Measurements from ENCODE around the gene SMAD5. TPM values are rescaled to one million over a fixed set of nuclear protein-coding genes. Genes with fewer than 3 reads are reported as not detected.

Gene SMAD5
- total RNA-seq, 1 donor from 2014 or later: 40.4 TPM

- no peak for DNase-seq
Measured at GRCh38 chr5:136157514-136157913, 24.9 kb downstream of the SMAD5 start.

GRCh38 chr5:136159457-136159856 lies 26.8 kb downstream of the SMAD5 start:
- no peak for DNase-seq

- DNase-seq: no peak
Measured at GRCh38 chr5:136162008-136162407, 29.4 kb downstream of the SMAD5 start.

- no peak for DNase-seq
Measured at GRCh38 chr5:136164226-136164625, 31.6 kb downstream of the SMAD5 start.

GRCh38 chr5:136166909-136167308 lies 34.3 kb downstream of the SMAD5 start:
- DNase-seq: no peak

- no peak for DNase-seq
Measured at GRCh38 chr5:136169218-136169617, 36.6 kb downstream of the SMAD5 start.

- DNase-seq: no peak
Measured at GRCh38 chr5:136174021-136174659, 41.5 kb downstream of the SMAD5 start.

GRCh38 chr5:136182618-136183017 lies 50.0 kb downstream of the SMAD5 start:
- DNase-seq: no peak

GRCh38 chr5:136185974-136186665 lies 53.5 kb downstream of the SMAD5 start:
- DNase-seq: no peak

- DNase-seq: no peak
Measured at GRCh38 chr5:136186796-136187195, 54.2 kb downstream of the SMAD5 start.

GRCh38 chr5:136188859-136189258 lies 56.2 kb downstream of the SMAD5 start:
- DNase-seq: no peak

GRCh38 chr5:136190091-136190720 lies 57.6 kb downstream of the SMAD5 start:
- no peak for DNase-seq

GRCh38 chr5:136190904-136191303 lies 58.3 kb downstream of the SMAD5 start:
- no peak for DNase-seq

GRCh38 chr5:136191304-136192014 lies 58.8 kb downstream of the SMAD5 start:
- DNase-seq: no peak

GRCh38 chr5:136192015-136192525 lies 59.4 kb downstream of the SMAD5 start:
- DNase-seq: no peak

- DNase-seq: peak; percentile 19
Measured at GRCh38 chr5:136192526-136193321, 60.1 kb downstream of the SMAD5 start, which contains the start of gene SMIM32. Gene SMIM32, minus strand, starts transcription at chr5:136193162. Its CDS starts 638 bp downstream, at chr5:136192524.

- DNase-seq: no peak
Measured at GRCh38 chr5:136193322-136193935, 60.8 kb downstream of the SMAD5 start.

- no peak for DNase-seq
Measured at GRCh38 chr5:136194576-136194975, 61.9 kb downstream of the SMAD5 start.

- no peak for DNase-seq
Measured at GRCh38 chr5:136195971-136196820, 63.6 kb downstream of the SMAD5 start.

- DNase-seq: no peak
Measured at GRCh38 chr5:136197462-136198142, 65.0 kb downstream of the SMAD5 start.

Measured in occipital lobe (tissue), 2 donors.